Fibroblast of skin of scalp (primary cell): ENCODE measurements around the gene PSORS1C2.
"Not testable (repeated sequence)": the region's sequence is repeated elsewhere in the genome, so short reads cannot be mapped to it uniquely, and the experiment has no call there.

Experiments used
- DNase-seq: peaks from one replicate; pipeline ENCODE4 v3.0.0-alpha.2; 2013

PSORS1C2 gene

GRCh38 chr6:31165986-31166385 lies 27.1 kb upstream of the PSORS1C2 start:
- DNase-seq = no peak

- not testable (repeated sequence) for DNase-seq
These were observed 26.4 kb upstream of the PSORS1C2 start for GRCh38 chr6:31165064-31165832.

GRCh38 chr6:31164475-31165063 lies 25.7 kb upstream of the PSORS1C2 start:
- not testable (repeated sequence) for DNase-seq

GRCh38 chr6:31163922-31164321 lies 25.1 kb upstream of the PSORS1C2 start:
- DNase-seq = no peak

- no peak for DNase-seq
These were observed 23.7 kb upstream of the PSORS1C2 start for GRCh38 chr6:31162463-31163165.

GRCh38 chr6:31161216-31162126 lies 22.6 kb upstream of the PSORS1C2 start:
- DNase-seq = no peak

- DNase-seq = no peak
These were observed 20.3 kb upstream of the PSORS1C2 start for GRCh38 chr6:31158863-31159855.

- DNase-seq = peak; percentile 99
These were observed 19.4 kb upstream of the PSORS1C2 start, which contains the start of gene TCF19 for GRCh38 chr6:31158140-31158862. TSS of gene TCF19 (plus strand) at chr6:31158589. CDS start at chr6:31159470, 881 bp downstream.

GRCh38 chr6:31157513-31158139 lies 18.8 kb upstream of the PSORS1C2 start, which contains the start of gene CCHCR1:
TSS of gene CCHCR1 (minus strand) at chr6:31157802. CDS start at chr6:31157600, 202 bp downstream.
- no peak for DNase-seq

GRCh38 chr6:31156641-31157040 lies 17.8 kb upstream of the PSORS1C2 start:
- no peak for DNase-seq

- DNase-seq = no peak
These were observed 15.6 kb upstream of the PSORS1C2 start for GRCh38 chr6:31154436-31154835.

- DNase-seq = no peak
These were observed 13.9 kb upstream of the PSORS1C2 start for GRCh38 chr6:31152781-31153180.

- DNase-seq = no peak
These were observed 11.1 kb upstream of the PSORS1C2 start for GRCh38 chr6:31149827-31150447.

- no peak for DNase-seq
These were observed 6.5 kb upstream of the PSORS1C2 start for GRCh38 chr6:31145386-31145785.

GRCh38 chr6:31144970-31145340 lies 6.1 kb upstream of the PSORS1C2 start:
- DNase-seq = no peak

- DNase-seq = no peak
These were observed 5.6 kb upstream of the PSORS1C2 start for GRCh38 chr6:31144296-31144969.

GRCh38 chr6:31143148-31143547 lies 4.3 kb upstream of the PSORS1C2 start:
- DNase-seq = peak; percentile 70

GRCh38 chr6:31142361-31142761 lies 3.5 kb upstream of the PSORS1C2 start:
- no peak for DNase-seq

- DNase-seq = no peak
These were observed 1.8 kb upstream of the PSORS1C2 start for GRCh38 chr6:31140643-31141042.
